ENCODE results near the gene CDK5RAP1. TPM values are rescaled to one million over a fixed set of nuclear protein-coding genes. Genes with fewer than 3 reads are reported as not detected.

Gene CDK5RAP1
- total and polyA plus RNA-seq, 9 of the 15 experiments (the other 6 are each of a cell fraction or from before 2014, with no cell fraction given), result 41.6 to 127 (median 58.3) TPM

DNA sequence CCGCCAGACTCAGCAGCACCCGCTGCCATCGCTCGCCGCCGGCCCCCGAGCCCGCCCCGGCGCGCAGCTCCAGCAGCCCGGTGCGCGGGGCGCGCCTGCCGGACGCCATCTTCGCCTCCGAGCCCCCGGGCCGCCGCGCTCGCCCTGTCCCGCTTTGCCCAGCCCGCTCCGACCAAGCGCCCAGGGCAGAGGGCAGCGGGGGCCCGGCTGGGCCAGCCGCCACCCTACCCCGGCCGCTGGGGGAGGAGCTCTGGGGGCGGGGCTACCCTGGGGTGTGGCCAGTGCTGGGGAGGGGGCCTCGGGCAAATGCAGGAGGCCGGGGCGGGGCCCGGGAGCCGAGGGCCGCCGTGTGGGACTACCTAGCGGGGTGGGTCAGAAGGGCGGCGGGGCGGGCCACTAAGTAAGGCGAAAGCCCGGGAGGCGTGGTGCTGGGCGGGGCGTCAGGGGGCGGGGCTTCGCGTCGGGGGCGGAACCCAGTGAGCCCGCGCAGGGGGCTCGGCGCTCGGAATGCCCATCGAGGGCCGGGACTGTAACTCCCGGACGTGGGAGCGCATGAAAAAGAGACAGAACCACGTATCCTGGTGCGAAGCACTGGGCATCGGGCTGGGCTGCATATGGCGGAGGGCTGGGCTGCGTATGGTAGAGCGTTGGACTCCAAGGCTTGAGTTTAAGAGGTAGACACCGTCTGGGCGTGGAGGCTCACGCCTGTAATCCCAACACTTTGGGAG is 42.4 kb upstream of the CDK5RAP1 start, which contains the start of gene SNTA1 (continued):
- TF ChIP-seq E2F8 (IDR thresholded peaks at IDR 0.05; ENCODE audit: low read depth, partially characterized antibody), result no peak
- TF ChIP-seq, protein P1, sequence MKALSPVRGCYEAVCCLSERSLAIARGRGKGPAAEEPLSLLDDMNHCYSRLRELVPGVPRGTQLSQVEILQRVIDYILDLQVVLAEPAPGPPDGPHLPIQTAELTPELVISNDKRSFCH (CRISPR knock-in tag; IDR thresholded peaks at IDR 0.05), result no peak
- TF ChIP-seq, protein P1 (tag; IDR thresholded peaks at IDR 0.05), result no peak
- no peak for TF ChIP-seq SRSF9 (IDR thresholded peaks at IDR 0.05; ENCODE audit: borderline replicate concordance, low read depth, low read length)
- no peak for TF ChIP-seq CBX8 (IDR thresholded peaks at IDR 0.05; ENCODE audit: borderline replicate concordance, extremely low read depth, low read depth, low read length, poor library complexity, severe bottlenecking)
- TF ChIP-seq, protein P2, sequence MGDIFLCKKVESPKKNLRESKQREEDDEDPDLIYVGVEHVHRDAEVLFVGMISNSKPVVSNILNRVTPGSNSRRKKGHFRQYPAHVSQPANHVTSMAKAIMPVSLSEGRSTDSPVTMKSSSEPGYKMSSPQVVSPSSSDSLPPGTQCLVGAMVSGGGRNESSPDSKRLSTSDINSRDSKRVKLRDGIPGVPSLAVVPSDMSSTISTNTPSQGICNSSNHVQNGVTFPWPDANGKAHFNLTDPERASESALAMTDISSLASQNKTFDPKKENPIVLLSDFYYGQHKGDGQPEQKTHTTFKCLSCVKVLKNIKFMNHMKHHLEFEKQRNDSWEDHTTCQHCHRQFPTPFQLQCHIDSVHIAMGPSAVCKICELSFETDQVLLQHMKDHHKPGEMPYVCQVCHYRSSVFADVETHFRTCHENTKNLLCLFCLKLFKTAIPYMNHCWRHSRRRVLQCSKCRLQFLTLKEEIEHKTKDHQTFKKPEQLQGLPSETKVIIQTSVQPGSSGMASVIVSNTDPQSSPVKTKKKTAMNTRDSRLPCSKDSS (IDR thresholded peaks at IDR 0.05; ENCODE audit: low read depth, partially characterized antibody), result no peak
- TF ChIP-seq DPF2 (IDR thresholded peaks at IDR 0.05), result no peak
- TF ChIP-seq ZNF639 (CRISPR knock-in tag; conservative IDR thresholded peaks at IDR 0.05 in 1 of 2, IDR thresholded peaks at IDR 0.05 in 1 of 2), result no peak
- TF ChIP-seq GABPB2 (CRISPR knock-in tag; conservative IDR thresholded peaks at IDR 0.05), result no peak
- TF ChIP-seq HNRNPUL1 (IDR thresholded peaks at IDR 0.05; ENCODE audit: low read length), result no peak
- TF ChIP-seq TEAD1 (CRISPR knock-in tag; IDR thresholded peaks at IDR 0.05), result 0 out of 4 replicates have a peak, but pooled peaks of 1 of the 2 experiments have one; percentile 32
- TF ChIP-seq, protein P3, sequence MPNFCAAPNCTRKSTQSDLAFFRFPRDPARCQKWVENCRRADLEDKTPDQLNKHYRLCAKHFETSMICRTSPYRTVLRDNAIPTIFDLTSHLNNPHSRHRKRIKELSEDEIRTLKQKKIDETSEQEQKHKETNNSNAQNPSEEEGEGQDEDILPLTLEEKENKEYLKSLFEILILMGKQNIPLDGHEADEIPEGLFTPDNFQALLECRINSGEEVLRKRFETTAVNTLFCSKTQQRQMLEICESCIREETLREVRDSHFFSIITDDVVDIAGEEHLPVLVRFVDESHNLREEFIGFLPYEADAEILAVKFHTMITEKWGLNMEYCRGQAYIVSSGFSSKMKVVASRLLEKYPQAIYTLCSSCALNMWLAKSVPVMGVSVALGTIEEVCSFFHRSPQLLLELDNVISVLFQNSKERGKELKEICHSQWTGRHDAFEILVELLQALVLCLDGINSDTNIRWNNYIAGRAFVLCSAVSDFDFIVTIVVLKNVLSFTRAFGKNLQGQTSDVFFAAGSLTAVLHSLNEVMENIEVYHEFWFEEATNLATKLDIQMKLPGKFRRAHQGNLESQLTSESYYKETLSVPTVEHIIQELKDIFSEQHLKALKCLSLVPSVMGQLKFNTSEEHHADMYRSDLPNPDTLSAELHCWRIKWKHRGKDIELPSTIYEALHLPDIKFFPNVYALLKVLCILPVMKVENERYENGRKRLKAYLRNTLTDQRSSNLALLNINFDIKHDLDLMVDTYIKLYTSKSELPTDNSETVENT (CRISPR knock-in tag; IDR thresholded peaks at IDR 0.05), result no peak
- TF ChIP-seq ELF4 (CRISPR knock-in tag; IDR thresholded peaks at IDR 0.05), result no peak
- TF ChIP-seq ZKSCAN1 (IDR thresholded peaks at IDR 0.05; ENCODE audit: low read depth, low read length), result no peak
- TF ChIP-seq U2AF2 (optimal IDR thresholded peaks at IDR 0.05; ENCODE audit: low read depth, low read length), result no peak
